ENCODE results near the gene PTPRM.
"Not testable (repeated sequence)": the region's sequence is repeated elsewhere in the genome, so short reads cannot be mapped to it uniquely, and the experiment has no call there.

- TF ChIP-seq, protein P1, sequence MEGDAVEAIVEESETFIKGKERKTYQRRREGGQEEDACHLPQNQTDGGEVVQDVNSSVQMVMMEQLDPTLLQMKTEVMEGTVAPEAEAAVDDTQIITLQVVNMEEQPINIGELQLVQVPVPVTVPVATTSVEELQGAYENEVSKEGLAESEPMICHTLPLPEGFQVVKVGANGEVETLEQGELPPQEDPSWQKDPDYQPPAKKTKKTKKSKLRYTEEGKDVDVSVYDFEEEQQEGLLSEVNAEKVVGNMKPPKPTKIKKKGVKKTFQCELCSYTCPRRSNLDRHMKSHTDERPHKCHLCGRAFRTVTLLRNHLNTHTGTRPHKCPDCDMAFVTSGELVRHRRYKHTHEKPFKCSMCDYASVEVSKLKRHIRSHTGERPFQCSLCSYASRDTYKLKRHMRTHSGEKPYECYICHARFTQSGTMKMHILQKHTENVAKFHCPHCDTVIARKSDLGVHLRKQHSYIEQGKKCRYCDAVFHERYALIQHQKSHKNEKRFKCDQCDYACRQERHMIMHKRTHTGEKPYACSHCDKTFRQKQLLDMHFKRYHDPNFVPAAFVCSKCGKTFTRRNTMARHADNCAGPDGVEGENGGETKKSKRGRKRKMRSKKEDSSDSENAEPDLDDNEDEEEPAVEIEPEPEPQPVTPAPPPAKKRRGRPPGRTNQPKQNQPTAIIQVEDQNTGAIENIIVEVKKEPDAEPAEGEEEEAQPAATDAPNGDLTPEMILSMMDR (conservative IDR thresholded peaks at IDR 0.05; ENCODE audit: low read depth, low read length) = not testable (repeated sequence)
- TF ChIP-seq EZH2 (IDR thresholded peaks at IDR 0.05; ENCODE audit: low read length, unreplicated experiment); EZH2phosphoT487 (IDR thresholded peaks at IDR 0.05; ENCODE audit: borderline replicate concordance, low read length): not testable (repeated sequence)
Observed at GRCh38 chr18:8063152-8063551, 496.0 kb downstream of the PTPRM start.
